ENCODE results near the gene ZNF362.

GRCh38 chr1:33348194-33348593 lies 91.9 kb downstream of the ZNF362 start:
- TF ChIP-seq BHLHE40 (IDR thresholded peaks at IDR 0.05; ENCODE audit: borderline replicate concordance in 1 of 2, low read depth in 2 of 2, low read length in 1 of 2), result no peak
- TF ChIP-seq CTCF (IDR thresholded peaks at IDR 0.05 in 2 of 3, conservative IDR thresholded peaks at IDR 0.05 in 1 of 3; ENCODE audit: control insufficient read depth in 2 of 3, extremely low read depth in 1 of 3, insufficient read depth in 1 of 3, low read depth in 3 of 3, low read length in 3 of 3), result no peak
- TF ChIP-seq RAD21 (IDR thresholded peaks at IDR 0.05; ENCODE audit: insufficient read depth, low read depth, low read length), result no peak
- no peak for TF ChIP-seq SUZ12 (IDR thresholded peaks at IDR 0.05; ENCODE audit: unreplicated experiment)
- TF ChIP-seq POLR2A (IDR thresholded peaks at IDR 0.05; ENCODE audit: low read depth, low read length), result no peak
- TF ChIP-seq CREB1 (IDR thresholded peaks at IDR 0.05; ENCODE audit: low read depth), result no peak
- TF ChIP-seq RCOR1 (conservative IDR thresholded peaks at IDR 0.05; ENCODE audit: low read depth, low read length), result no peak
- no peak for TF ChIP-seq SMC3 (IDR thresholded peaks at IDR 0.05; ENCODE audit: borderline replicate concordance, low read length)

Measured in GM12878 (cell line).